ENCODE measurements around the gene SPATA33.

SPATA33 gene

DNA sequence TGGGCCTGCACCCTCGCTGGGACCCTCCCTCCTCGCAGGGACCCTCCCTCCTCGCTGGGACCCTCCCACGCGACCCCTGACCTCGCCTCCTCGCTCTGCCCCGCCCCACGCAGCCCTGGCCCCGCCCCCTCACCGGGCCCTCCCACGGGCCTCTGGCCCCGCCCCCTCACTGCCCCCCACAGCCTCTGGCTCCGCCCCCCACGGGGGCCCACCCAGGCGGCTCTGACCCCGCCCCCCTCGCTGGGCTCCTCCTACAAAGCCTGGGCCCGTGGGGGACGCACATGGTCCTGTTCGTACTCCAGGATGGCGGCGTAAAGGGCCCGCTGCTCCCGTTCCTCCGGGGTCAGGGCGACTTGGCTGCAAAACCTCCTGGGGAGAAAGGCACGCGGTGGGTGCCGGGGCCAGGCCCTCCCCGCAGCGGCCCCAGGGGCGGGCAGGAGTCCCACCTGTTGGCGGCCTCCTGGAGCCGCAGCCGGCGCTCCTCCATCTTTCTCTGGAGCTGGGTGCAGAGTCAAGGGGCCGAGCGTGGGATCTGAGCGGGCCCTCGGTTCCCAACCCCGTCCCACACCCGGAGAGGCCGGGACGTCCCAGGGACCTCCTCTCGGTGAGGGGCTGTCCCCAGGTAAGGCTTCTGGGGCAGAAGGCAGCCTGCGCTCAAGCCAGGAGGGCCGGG is 54.1 kb downstream of the SPATA33 start:
- DNase-seq, result peak; percentile 82

DNA sequence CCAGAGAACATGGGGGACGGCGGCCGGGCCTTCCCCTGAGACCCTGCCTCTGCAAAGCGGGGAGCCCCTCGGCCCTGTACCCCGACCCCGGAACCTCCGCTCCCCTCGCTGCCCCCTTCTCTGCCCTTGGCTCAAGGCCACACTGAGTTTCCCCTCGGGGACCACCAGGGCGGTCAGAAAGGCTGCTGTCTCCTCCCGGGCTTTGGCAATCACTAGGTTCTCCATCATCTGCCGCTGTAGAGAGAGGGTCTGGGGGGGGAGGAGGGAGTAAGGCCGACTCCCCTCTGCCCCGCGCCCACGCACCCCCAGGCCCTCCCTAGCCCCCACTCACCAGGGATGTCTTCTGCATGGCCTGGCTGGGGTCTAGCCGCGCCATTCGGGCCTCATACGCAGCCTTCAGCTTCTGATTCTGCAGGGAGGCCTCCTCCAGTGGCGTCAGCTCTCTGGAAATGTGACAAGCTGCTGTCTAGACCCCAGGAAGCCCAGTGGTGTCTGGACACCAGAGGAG is 54.7 kb downstream of the SPATA33 start:
- DNase-seq, result peak; percentile 18

DNA sequence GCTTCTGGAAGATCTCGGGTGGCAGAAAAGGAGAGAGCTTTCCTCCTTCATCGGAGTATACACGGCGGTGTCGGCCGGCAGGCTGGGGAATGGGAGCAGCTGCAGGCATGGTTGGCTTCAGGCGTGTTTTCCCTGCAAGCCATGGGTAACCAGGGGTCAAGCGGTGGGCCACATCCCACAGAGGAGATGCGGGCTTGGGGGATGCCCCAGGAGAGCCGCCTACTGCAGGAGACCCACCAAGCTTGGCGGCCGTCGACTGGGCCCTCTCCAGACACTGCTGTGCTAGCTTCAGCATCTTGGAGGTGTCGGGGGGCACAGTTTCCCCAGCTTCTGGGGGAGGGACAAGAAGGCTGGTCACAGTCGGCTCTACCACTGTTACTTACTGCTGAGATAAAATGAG is 58.9 kb downstream of the SPATA33 start:
- DNase-seq, result no peak

DNA sequence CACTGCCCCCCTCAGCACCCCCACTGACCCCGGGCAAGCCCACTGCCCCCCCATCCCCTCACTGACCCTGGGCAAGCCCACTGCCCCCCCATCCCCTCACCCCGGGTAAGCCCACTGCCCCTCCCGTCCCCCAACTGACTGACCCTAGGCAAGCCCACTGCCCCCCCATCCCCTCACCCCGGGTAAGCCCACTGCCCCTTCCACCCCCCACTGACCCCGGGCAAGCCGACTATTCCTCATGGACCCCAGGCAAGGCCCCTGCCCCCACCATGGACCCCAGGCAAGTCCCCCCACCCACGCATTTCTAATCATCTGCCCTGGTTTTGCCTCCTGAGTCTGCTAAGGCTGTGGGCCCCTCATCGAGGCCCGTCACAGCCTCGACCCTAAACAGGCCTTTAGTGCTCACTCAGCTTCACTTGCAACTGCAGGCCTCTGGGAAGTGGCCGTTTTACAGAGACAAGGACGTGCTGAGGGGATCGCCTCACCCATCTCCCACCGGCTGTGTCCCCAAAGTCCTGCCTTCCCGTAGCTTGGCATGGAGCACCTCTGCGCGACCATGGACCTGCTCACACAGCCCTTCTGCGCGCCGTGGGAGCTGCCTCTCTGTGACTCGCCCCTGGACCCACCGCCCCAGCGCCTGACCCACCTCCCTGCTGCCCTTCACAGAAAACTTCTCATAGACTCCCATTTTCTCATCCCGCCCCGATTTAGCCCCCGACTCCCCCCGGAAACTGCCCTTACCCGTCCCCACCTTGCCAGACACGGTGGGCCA is 59.5 kb downstream of the SPATA33 start:
- no peak for DNase-seq

DNA sequence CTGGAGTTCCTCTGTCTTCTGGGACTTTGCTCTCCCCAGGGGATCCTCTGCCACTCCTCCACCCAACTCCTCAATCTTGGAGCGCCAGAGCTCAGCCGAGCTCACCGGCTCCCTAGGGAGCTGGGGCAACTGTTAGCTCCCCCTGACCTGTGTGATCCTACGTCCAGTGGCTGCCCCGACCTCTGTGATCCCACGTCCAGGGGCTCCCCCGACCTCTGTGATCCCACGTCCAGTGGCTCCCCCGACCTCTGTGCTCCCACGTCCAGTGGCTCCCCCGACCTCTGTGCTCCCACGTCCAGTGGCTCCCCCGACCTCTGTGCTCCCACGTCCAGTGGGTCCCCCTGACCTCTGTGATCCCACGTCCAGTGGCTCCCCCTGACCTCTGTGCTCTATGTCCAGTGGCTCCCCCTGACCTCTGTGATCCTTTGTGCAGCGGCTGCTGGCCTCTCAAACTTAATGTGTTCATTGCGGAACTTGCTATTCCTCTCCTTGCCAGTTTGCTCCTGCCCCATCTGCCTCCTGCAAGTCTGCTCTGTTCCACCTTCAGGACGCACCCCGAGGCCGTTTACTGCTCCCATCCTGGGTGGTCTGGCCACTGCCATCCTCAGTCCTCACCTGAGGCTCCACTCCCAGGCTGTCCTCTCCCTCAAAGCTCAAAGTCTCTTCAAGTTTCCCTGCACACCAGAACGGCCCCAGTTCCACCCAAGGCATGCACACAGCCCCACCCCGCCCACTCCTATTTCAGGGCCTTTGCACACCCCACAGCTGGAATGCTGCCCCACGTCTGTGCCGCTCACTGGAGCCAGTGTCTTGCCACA is 60.3 kb downstream of the SPATA33 start:
- DNase-seq, result no peak

Measured in activated CD4-positive, alpha-beta T cell treated with anti-CD3 and anti-CD28 coated beads for 48 hours (primary cell).